MV-4-11 (cell line): ENCODE measurements around the gene MRPL42.

ENCODE experiments used
- DNase-seq: peaks from one replicate; lab custom pipeline; 2025; lab: John Stamatoyannopoulos, UW

MRPL42 gene

DNA sequence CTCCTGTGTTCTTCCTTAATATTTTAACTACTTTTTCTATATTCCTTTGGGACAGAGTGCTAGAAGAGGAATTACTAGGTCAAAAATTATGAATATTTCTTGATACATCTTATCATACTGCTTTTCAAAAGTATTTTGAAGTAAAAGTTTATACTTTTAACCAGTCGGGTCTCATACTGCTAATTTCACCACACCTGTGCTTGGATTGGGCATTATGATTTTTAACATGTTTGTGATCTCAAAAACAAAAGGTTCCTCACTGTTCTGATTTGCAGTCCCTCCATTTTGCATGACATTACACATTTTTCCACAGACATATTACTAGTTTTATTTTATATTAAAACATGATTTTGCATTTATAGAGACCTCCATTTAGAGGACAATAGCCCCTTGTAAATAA is 32.9 kb downstream of the MRPL42 start:
- DNase-seq: no peak

- no peak for DNase-seq
These were observed 33.4 kb downstream of the MRPL42 start for GRCh38 chr12:93500667-93501066.

- peak; percentile 29 for DNase-seq
These were observed 35.7 kb downstream of the MRPL42 start for GRCh38 chr12:93502802-93503623.

GRCh38 chr12:93507165-93507564 is 39.9 kb downstream of the MRPL42 start:
- no peak for DNase-seq

- no peak for DNase-seq
These were observed 42.2 kb downstream of the MRPL42 start for GRCh38 chr12:93509506-93509905.

GRCh38 chr12:93514853-93515252 is 47.5 kb downstream of the MRPL42 start:
- no peak for DNase-seq

- no peak for DNase-seq
These were observed 51.4 kb downstream of the MRPL42 start for GRCh38 chr12:93518725-93519124.

GRCh38 chr12:93519859-93520258 is 52.5 kb downstream of the MRPL42 start:
- no peak for DNase-seq

DNA sequence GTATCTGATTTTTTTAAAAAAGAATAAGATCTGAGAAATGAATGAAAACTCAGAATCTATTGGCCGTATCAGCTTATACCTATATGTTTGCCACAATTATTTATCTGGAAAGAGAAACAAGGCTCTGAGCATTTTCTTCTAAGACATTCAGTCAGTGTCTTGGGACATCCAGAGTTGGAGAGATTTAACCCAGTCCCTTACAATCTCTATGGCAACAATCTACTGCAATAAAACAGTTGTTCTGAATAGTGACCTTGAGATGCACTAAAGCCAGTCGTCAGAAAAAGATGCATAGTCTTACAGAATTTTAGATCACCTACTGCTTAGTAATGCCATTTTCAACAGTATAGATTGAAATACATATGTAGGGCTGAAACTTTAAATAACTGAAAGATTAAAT is 53.1 kb downstream of the MRPL42 start:
- no peak for DNase-seq

GRCh38 chr12:93521225-93522080 is 54.1 kb downstream of the MRPL42 start:
- DNase-seq: no peak

- DNase-seq: no peak
These were observed 57.2 kb downstream of the MRPL42 start for GRCh38 chr12:93524386-93525133.

GRCh38 chr12:93526786-93527428 is 59.6 kb downstream of the MRPL42 start:
- DNase-seq: no peak

- DNase-seq: peak; percentile 12
These were observed 63.0 kb downstream of the MRPL42 start for GRCh38 chr12:93530358-93530757.

GRCh38 chr12:93533310-93533709 is 66.0 kb downstream of the MRPL42 start:
- no peak for DNase-seq

- no peak for DNase-seq
These were observed 68.9 kb downstream of the MRPL42 start for GRCh38 chr12:93536111-93536765.

- DNase-seq: no peak
These were observed 69.6 kb downstream of the MRPL42 start for GRCh38 chr12:93536766-93537488.

GRCh38 chr12:93537769-93538168 is 70.5 kb downstream of the MRPL42 start:
- DNase-seq: no peak

DNA sequence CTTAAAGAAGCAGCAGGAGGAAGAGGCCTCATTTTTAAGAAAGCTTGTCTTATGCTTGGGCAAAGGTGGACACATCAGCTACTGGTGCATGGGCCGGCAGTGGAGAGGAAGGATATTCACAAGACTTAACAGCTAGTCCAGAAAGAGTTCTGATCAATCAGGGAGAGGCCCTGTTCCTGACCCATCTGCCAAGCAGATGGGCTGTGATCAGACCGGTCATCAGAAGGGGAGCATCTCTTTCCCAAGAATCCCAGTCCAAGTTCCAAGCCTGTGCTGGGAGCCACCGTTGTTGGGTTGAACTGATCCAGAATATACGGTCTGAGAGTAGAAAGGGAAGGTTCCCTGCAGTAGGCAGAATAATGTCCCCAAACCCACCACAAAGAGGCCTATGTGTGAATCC is 72.5 kb downstream of the MRPL42 start:
- DNase-seq: no peak

- DNase-seq: no peak
These were observed 73.2 kb downstream of the MRPL42 start for GRCh38 chr12:93540466-93540865.

DNA sequence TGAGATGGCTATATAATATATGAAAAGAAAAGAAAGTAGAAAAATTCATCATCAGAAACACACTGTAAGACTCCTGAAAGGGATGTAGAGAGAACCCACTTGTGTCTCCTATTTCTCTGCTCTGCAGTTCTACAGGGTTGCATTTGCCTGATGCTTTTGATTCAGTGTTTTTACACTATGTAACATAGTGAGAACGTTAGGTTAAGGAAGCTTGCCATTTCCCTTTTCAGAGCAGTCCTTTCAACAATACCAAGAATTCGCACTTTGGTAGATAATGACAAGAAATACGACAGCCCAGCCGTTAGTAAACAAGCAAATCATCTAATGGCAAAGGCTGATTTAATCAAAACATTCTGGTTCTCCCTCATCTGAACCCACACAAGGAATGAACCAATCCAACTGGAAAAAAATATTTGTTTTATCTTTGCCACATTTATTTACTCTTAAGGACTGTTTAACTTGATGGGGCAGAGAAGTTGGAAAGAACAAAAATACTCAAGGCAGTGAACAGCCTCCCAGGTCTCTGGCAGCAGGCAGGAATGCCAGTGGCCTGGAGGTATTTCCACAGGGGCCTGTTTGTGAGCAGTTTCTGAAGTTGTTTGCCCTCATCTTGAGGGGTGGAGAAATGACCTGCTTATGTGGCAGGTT is 74.4 kb downstream of the MRPL42 start:
- no peak for DNase-seq
